OCI-LY1 (cell line): ENCODE results near the gene ENTPD8.
"Not testable (repeated sequence)": the region's sequence is repeated elsewhere in the genome, so short reads cannot be mapped to it uniquely, and the experiment has no call there.

ENCODE experiments used
- H2AFZ ChIP-seq: fragments of 200-600 bp; sonication (generic), shearing (Covaris generic); 2 replicates; pipeline ENCODE4 v1.6.0; 2014; ENCODE audit warnings: antibody characterized with exemption, mild to moderate bottlenecking, low read length
- H3F3A ChIP-seq: fragments of 200-600 bp; sonication (generic), shearing (Covaris generic); 2 replicates; pipeline ENCODE4 v1.6.0; 2014; ENCODE audit warnings: mild to moderate bottlenecking, antibody characterized with exemption, low read length, moderate library complexity; ENCODE audit not compliant: insufficient read depth
- H3K27ac ChIP-seq: fragments of 200-600 bp; sonication (generic); 2 replicates; pipeline ENCODE4 v1.5.1; 2014; ENCODE audit warnings: low read length, mixed run types, mild to moderate bottlenecking, low read depth; ENCODE audit not compliant: poor library complexity, severe bottlenecking
- H3K27me3 ChIP-seq: fragments of 200-600 bp; sonication (generic); 2 replicates; pipeline ENCODE4 v1.6.0; 2014; ENCODE audit warnings: antibody characterized with exemption, mild to moderate bottlenecking, low read length, moderate library complexity; ENCODE audit not compliant: insufficient read depth
- H3K36me3 ChIP-seq: fragments of 200-600 bp; sonication (generic); 2 replicates; pipeline ENCODE4 v1.6.1; 2014; ENCODE audit warnings: mild to moderate bottlenecking, antibody characterized with exemption, low read length, moderate library complexity, mixed read lengths; ENCODE audit not compliant: insufficient read depth
- H3K4me1 ChIP-seq: fragments of 200-600 bp; sonication (generic); 2 replicates; pipeline ENCODE4 v1.5.1; 2014; ENCODE audit warnings: mild to moderate bottlenecking, low read length, moderate library complexity; ENCODE audit not compliant: insufficient read depth, severe bottlenecking
- H3K4me2 ChIP-seq: fragments of 200-600 bp; sonication (generic), shearing (Covaris generic); 2 replicates; pipeline ENCODE4 v1.6.1; 2014; ENCODE audit warnings: low read length
- H3K4me3 ChIP-seq: fragments of 200-600 bp; sonication (generic); 2 replicates; pipeline ENCODE4 v1.5.1; 2014; ENCODE audit warnings: low read length, low read depth, mild to moderate bottlenecking, mixed read lengths; ENCODE audit not compliant: poor library complexity, severe bottlenecking
- H3K79me2 ChIP-seq: fragments of 200-600 bp; shearing (Covaris generic); 2 replicates; pipeline ENCODE4 v1.6.1; 2016; ENCODE audit warnings: mixed run types, low read length, mixed read lengths; ENCODE audit not compliant: insufficient read depth
- H3K9ac ChIP-seq: fragments of 200-600 bp; sonication (generic), shearing (Covaris generic); 2 replicates; pipeline ENCODE4 v1.6.1; 2014; ENCODE audit warnings: mild to moderate bottlenecking, low read length, mixed read lengths
- H3K9me2 ChIP-seq: fragments of 200-600 bp; sonication (generic), shearing (Covaris generic); 2 replicates; pipeline ENCODE4 v1.6.1; 2014; ENCODE audit warnings: low read depth, mild to moderate bottlenecking, low read length, mixed read lengths
- H3K9me3 ChIP-seq: fragments of 200-600 bp; shearing (Covaris generic); 2 replicates; pipeline ENCODE4 v1.6.1; 2014; ENCODE audit warnings: low read length, mixed read lengths
- H4K20me1 ChIP-seq: fragments of 200-600 bp; sonication (generic), shearing (Covaris generic); 2 replicates; pipeline ENCODE4 v1.6.0; 2016; ENCODE audit warnings: mild to moderate bottlenecking, low read length; ENCODE audit not compliant: insufficient read depth
- EZH2 ChIP-seq: fragments of 200-600 bp; sonication (generic), shearing (Covaris generic); IDR thresholded peaks from 2 replicates; pipeline ENCODE4 v1.8.0; 2017; ENCODE audit warnings: borderline replicate concordance, mixed run types, mild to moderate bottlenecking, antibody characterized with exemption, low read length, moderate library complexity, mixed read lengths
- TF ChIP-seq, protein P1 (sequence below): fragments of 200-600 bp; sonication (generic), shearing (Covaris generic); IDR thresholded peaks from 2 replicates; pipeline ENCODE4 v1.5.1; 2017; ENCODE audit warnings: mild to moderate bottlenecking, antibody characterized with exemption, low read length, moderate library complexity, mixed read lengths

Gene ENTPD8

GRCh38 chr9:137411645-137412380, 29.3 kb downstream of the ENTPD8 start:
- H3K9me3 ChIP-seq: no peaks in the 10 kb centered on the region
- no peaks in the 10 kb centered on the region for H3K79me2 ChIP-seq
- no peak overlapping the region for H3K9ac ChIP-seq
- H4K20me1 ChIP-seq: no peaks in the 10 kb centered on the region
- no peak overlapping the region for H2AFZ ChIP-seq
- H3K4me3 ChIP-seq: no peak overlapping the region
- H3K27me3 ChIP-seq: peaks cover 4% of the 10 kb centered on the region; the same call in 1 of the 2 replicates
- TF ChIP-seq, protein P1, sequence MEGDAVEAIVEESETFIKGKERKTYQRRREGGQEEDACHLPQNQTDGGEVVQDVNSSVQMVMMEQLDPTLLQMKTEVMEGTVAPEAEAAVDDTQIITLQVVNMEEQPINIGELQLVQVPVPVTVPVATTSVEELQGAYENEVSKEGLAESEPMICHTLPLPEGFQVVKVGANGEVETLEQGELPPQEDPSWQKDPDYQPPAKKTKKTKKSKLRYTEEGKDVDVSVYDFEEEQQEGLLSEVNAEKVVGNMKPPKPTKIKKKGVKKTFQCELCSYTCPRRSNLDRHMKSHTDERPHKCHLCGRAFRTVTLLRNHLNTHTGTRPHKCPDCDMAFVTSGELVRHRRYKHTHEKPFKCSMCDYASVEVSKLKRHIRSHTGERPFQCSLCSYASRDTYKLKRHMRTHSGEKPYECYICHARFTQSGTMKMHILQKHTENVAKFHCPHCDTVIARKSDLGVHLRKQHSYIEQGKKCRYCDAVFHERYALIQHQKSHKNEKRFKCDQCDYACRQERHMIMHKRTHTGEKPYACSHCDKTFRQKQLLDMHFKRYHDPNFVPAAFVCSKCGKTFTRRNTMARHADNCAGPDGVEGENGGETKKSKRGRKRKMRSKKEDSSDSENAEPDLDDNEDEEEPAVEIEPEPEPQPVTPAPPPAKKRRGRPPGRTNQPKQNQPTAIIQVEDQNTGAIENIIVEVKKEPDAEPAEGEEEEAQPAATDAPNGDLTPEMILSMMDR: no peak
- TF ChIP-seq EZH2: no peak
- H3K27ac ChIP-seq: no peak overlapping the region
- H3K4me2 ChIP-seq: no peak overlapping the region; the same call in 1 of the 2 replicates
- no peaks in the 10 kb centered on the region for H3K9me2 ChIP-seq
- H3K4me1 ChIP-seq: peaks cover 12% of the 10 kb centered on the region
- no peaks in the 10 kb centered on the region for H3K36me3 ChIP-seq
- no peaks in the 10 kb centered on the region for H3F3A ChIP-seq

GRCh38 chr9:137411260-137411644, 29.9 kb downstream of the ENTPD8 start:
- no peak overlapping the region for H3K27ac ChIP-seq

GRCh38 chr9:137410891-137411249, 30.3 kb downstream of the ENTPD8 start:
- no peaks in the 10 kb centered on the region for H3K36me3 ChIP-seq
- H3K9ac ChIP-seq: no peak overlapping the region
- H3F3A ChIP-seq: no peaks in the 10 kb centered on the region
- no peak overlapping the region for H3K27ac ChIP-seq
- H3K9me2 ChIP-seq: no peaks in the 10 kb centered on the region
- peaks cover 12% of the 10 kb centered on the region for H3K4me1 ChIP-seq
- H3K4me3 ChIP-seq: no peak overlapping the region
- no peaks in the 10 kb centered on the region for H3K9me3 ChIP-seq
- no peak overlapping the region for H3K4me2 ChIP-seq
- TF ChIP-seq, protein P1: no peak
- TF ChIP-seq EZH2: no peak
- no peaks in the 10 kb centered on the region for H3K79me2 ChIP-seq
- H4K20me1 ChIP-seq: no peaks in the 10 kb centered on the region
- H2AFZ ChIP-seq: no peak overlapping the region
- peaks cover 9% of the 10 kb centered on the region; the same call in 1 of the 2 replicates for H3K27me3 ChIP-seq

More at GRCh38 chr9:137411260-137411644, 29.9 kb downstream of the ENTPD8 start:
- no peaks in the 10 kb centered on the region for H3K9me3 ChIP-seq
- H3K4me3 ChIP-seq: no peak overlapping the region
- H3K9me2 ChIP-seq: no peaks in the 10 kb centered on the region
- H3K4me1 ChIP-seq: peaks cover 12% of the 10 kb centered on the region
- no peak overlapping the region for H3K4me2 ChIP-seq
- H4K20me1 ChIP-seq: no peaks in the 10 kb centered on the region
- H2AFZ ChIP-seq: no peak overlapping the region
- H3F3A ChIP-seq: no peaks in the 10 kb centered on the region
- H3K27me3 ChIP-seq: peaks cover 5% of the 10 kb centered on the region; the same call in 1 of the 2 replicates
- H3K79me2 ChIP-seq: no peaks in the 10 kb centered on the region
- H3K36me3 ChIP-seq: no peaks in the 10 kb centered on the region
- no peak overlapping the region for H3K9ac ChIP-seq
- TF ChIP-seq EZH2: no peak
- TF ChIP-seq, protein P1: no peak

DNA sequence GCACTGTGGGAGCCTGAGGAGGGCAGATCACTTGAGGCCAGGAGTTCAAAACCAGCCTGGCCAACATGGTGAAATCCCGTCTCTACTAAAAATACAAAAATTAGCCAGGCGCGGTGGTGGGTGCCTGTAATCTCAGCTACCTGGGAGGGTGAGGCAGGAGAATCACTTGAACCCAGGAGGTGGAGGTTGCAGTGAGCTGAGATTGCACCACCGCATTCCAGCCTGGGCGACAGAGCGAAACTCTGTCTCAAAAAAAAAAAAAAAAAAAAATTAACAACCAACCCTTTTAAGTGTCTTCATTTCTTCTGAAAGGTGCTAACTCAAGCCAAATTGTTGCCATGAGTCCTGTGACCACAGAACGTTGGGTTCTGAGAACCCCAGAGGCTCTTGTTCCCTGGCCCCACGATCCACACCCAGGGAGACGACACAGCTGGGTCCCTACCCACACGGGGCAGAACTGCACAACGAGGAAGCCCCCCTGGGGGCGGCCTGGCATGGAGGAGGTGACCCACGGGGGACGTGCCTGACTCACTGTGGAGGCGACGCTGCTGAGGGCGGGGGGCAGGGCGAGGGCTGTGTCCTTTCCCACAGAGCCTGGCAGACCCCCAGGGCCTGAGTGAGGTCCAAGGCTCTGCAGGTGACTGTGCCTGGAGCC, 30.8 kb downstream of the ENTPD8 start:
- not testable (repeated sequence) for H3K9me2 ChIP-seq, H3K36me3 ChIP-seq, H3K4me3 ChIP-seq, H3K9ac ChIP-seq, H3F3A ChIP-seq, H3K79me2 ChIP-seq, H3K9me3 ChIP-seq, H4K20me1 ChIP-seq, H3K27ac ChIP-seq, H2AFZ ChIP-seq, H3K4me2 ChIP-seq
- peaks cover 11% of the 10 kb centered on the region; the same call in 1 of the 2 replicates for H3K27me3 ChIP-seq
- peaks cover 12% of the 10 kb centered on the region for H3K4me1 ChIP-seq
